Ascending aorta (tissue), 2 donors: ENCODE measurements around the gene NBAS. TPM values are rescaled to one million over a fixed set of nuclear protein-coding genes. Genes with fewer than 3 reads are reported as not detected.

Experiments used
- DNase-seq, 2 donors: peaks; one replicate each; pipeline ENCODE4 v3.0.0-alpha.2; 2019; ENCODE audit warnings: low spot score in 2 of 2
- H3K27ac ChIP-seq, 2 donors: fragments of 200-600 bp; sonication (generic); one replicate each; pipeline ENCODE4 v1.5.1; 2016 to 2017; ENCODE audit warnings: mild to moderate bottlenecking in 1 of 2
- H3K27me3 ChIP-seq: fragments of 200-600 bp; sonication (generic); one replicate; pipeline ENCODE4 v1.5.1; 2017
- H3K36me3 ChIP-seq, 2 donors: fragments of 200-600 bp; sonication (generic); one replicate each; pipeline ENCODE4 v1.5.1; 2016
- H3K4me1 ChIP-seq, 2 donors: fragments of 200-600 bp; sonication (generic); one replicate each; pipeline ENCODE4 v1.5.1; 2016 to 2017; ENCODE audit warnings: mild to moderate bottlenecking in 1 of 2
- H3K4me3 ChIP-seq, 2 donors: fragments of 200-600 bp; sonication (generic); one replicate each; pipeline ENCODE4 v1.5.1; 2016 to 2017; ENCODE audit warnings: mild to moderate bottlenecking in 1 of 2
- H3K9me3 ChIP-seq, 2 donors: fragments of 200-600 bp; sonication (generic); one replicate each; pipeline ENCODE4 v1.5.1; 2016
- CTCF ChIP-seq, 3 experiments: fragments of 200-600 bp in 2 of 3; fragments of 450-650 bp in 1 of 3; sonication (generic) in 2 of 3; IDR thresholded peaks; one replicate each; pipeline ENCODE4 v1.5.1; 2016 to 2019; ENCODE audit warnings: antibody characterized with exemption in 3 of 3, mild to moderate bottlenecking in 1 of 3, moderate library complexity in 1 of 3
- intact Hi-C: fragments of 100-400 bp; cut with DNase I; formaldehyde crosslinking; loops from one replicate; pipeline ENCODE4 v1.15.1; 2023
- total RNA-seq: library from RNA; depleted of rRNA; stranded (reverse); fragments of >200 nt; gene quantifications from one replicate; pipeline ENCODE4 v1.1.0, GENCODE V29; 2016

NBAS gene
- total RNA-seq, 1 donor from 2014 or later, result 37.1 TPM

- Histone ChIP-seq H3K9me3 (no peaks in the 10 kb centered on the region), H3K27ac (no peak overlapping the region), H3K4me1 (no peaks in the 10 kb centered on the region), H3K27me3 (no peaks in the 10 kb centered on the region), H3K36me3 (peaks cover 11 to 40% of the 10 kb centered on the region in 2 donors), H3K4me3 (no peak overlapping the region)
- intact Hi-C loops, result no loop called here
- TF ChIP-seq CTCF (IDR thresholded peaks at IDR 0.05), result no peak
- no peak for DNase-seq
Measured at GRCh38 chr2:15298770-15299169, 262.4 kb downstream of the NBAS start.

GRCh38 chr2:15293262-15293937 is 267.7 kb downstream of the NBAS start:
- Histone ChIP-seq H3K27ac (no peak overlapping the region), H3K27me3 (no peaks in the 10 kb centered on the region), H3K36me3 (peaks cover 12 to 32% of the 10 kb centered on the region in 2 donors), H3K4me3 (no peak overlapping the region), H3K4me1 (no peaks in the 10 kb centered on the region), H3K9me3 (no peaks in the 10 kb centered on the region)
- TF ChIP-seq CTCF (IDR thresholded peaks at IDR 0.05), result no peak
- no peak for DNase-seq
- intact Hi-C loops, result no loop called here

- H3K9me3 ChIP-seq, result no peaks in the 10 kb centered on the region
- peaks cover 9 to 40% of the 10 kb centered on the region in 2 donors for H3K36me3 ChIP-seq
- no peak overlapping the region for H3K27ac ChIP-seq
- no peaks in the 10 kb centered on the region for H3K4me1 ChIP-seq
- no peaks in the 10 kb centered on the region for H3K27me3 ChIP-seq
- no peak for TF ChIP-seq CTCF (IDR thresholded peaks at IDR 0.05)
- no peak overlapping the region for H3K4me3 ChIP-seq
- no peak for DNase-seq
- intact Hi-C loops, result no loop called here
Measured at GRCh38 chr2:15287447-15288184, 273.5 kb downstream of the NBAS start.

- Histone ChIP-seq H3K9me3 (no peaks in the 10 kb centered on the region), H3K4me1 (no peaks in the 10 kb centered on the region), H3K4me3 (no peak overlapping the region), H3K27me3 (no peaks in the 10 kb centered on the region), H3K27ac (no peak overlapping the region), H3K36me3 (peaks cover 3 to 24% of the 10 kb centered on the region in 2 donors)
- intact Hi-C loops, result no loop called here
- TF ChIP-seq CTCF (IDR thresholded peaks at IDR 0.05), result no peak
- DNase-seq, result no peak
Measured at GRCh38 chr2:15284614-15285013, 276.5 kb downstream of the NBAS start.

- no peaks in the 10 kb centered on the region for H3K4me1 ChIP-seq
- no peaks in the 10 kb centered on the region for H3K9me3 ChIP-seq
- H3K27me3 ChIP-seq, result no peaks in the 10 kb centered on the region
- intact Hi-C loops, result no loop called here
- H3K27ac ChIP-seq, result no peak overlapping the region
- DNase-seq, result no peak
- H3K36me3 ChIP-seq, result peaks cover 3 to 13% of the 10 kb centered on the region in 2 donors
- no peak overlapping the region for H3K4me3 ChIP-seq
- TF ChIP-seq CTCF (IDR thresholded peaks at IDR 0.05), result no peak
Measured at GRCh38 chr2:15281681-15282080, 279.5 kb downstream of the NBAS start.
